HG03280 (cell line): ENCODE results near the gene CPSF4.
A peak's percentile ranks its signal among the peaks of the same experiment; 100 is the strongest.

ENCODE experiments used
- ATAC-seq: cut with Tn5 transposase; IDR thresholded peaks from one replicate; pipeline ENCODE4 v1.9.1; 2021; ENCODE audit warnings: mild to moderate bottlenecking, moderate library complexity; ENCODE audit not compliant: unreplicated experiment

Gene CPSF4

GRCh38 chr7:99438573-99439480 is at the start of gene CPSF4, which contains the start of gene PTCD1:
CPSF4 (plus strand) TSS chr7:99438943; CDS start chr7:99439083, 140 bp downstream.
PTCD1 (minus strand) TSS chr7:99438798; CDS start chr7:99435242, 3,556 bp downstream.
- peak; percentile 95 for ATAC-seq

GRCh38 chr7:99389772-99390171 is 49.0 kb upstream of the CPSF4 start:
- no peak for ATAC-seq

- ATAC-seq: no peak
Observed at GRCh38 chr7:99390941-99391602, 47.7 kb upstream of the CPSF4 start.

GRCh38 chr7:99392046-99392445 is 46.7 kb upstream of the CPSF4 start:
- ATAC-seq: no peak

- ATAC-seq: peak; percentile 46
Observed at GRCh38 chr7:99392659-99393354, 45.9 kb upstream of the CPSF4 start.

- no peak for ATAC-seq
Observed at GRCh38 chr7:99393355-99394187, 45.2 kb upstream of the CPSF4 start.

GRCh38 chr7:99394188-99394502 is 44.6 kb upstream of the CPSF4 start:
- no peak for ATAC-seq

- no peak for ATAC-seq
Observed at GRCh38 chr7:99395616-99396327, 43.0 kb upstream of the CPSF4 start.

- no peak for ATAC-seq
Observed at GRCh38 chr7:99396418-99397296, 42.1 kb upstream of the CPSF4 start.

GRCh38 chr7:99397297-99397983 is 41.3 kb upstream of the CPSF4 start:
- ATAC-seq: no peak

- ATAC-seq: no peak
Observed at GRCh38 chr7:99398891-99399445, 39.8 kb upstream of the CPSF4 start.

- ATAC-seq: no peak
Observed at GRCh38 chr7:99399597-99399996, 39.1 kb upstream of the CPSF4 start.

GRCh38 chr7:99402854-99403253 is 35.9 kb upstream of the CPSF4 start:
- ATAC-seq: no peak

GRCh38 chr7:99403764-99404163 is 35.0 kb upstream of the CPSF4 start:
- no peak for ATAC-seq

GRCh38 chr7:99404235-99404976 is 34.3 kb upstream of the CPSF4 start:
- ATAC-seq: no peak

- no peak for ATAC-seq
Observed at GRCh38 chr7:99404977-99405320, 33.8 kb upstream of the CPSF4 start.

GRCh38 chr7:99406557-99406956 is 32.2 kb upstream of the CPSF4 start:
- ATAC-seq: no peak
